Prostate gland (tissue), 2 donors: Measurements from ENCODE around the gene DSTN. TPM values are rescaled to one million over a fixed set of nuclear protein-coding genes. Genes with fewer than 3 reads are reported as not detected.

Experiments
- DNase-seq: peaks from one replicate; pipeline ENCODE4 v3.0.0-alpha.2; 2019; ENCODE audit warnings: low spot score
- H3K27ac ChIP-seq, 2 donors: fragments of 200-600 bp; sonication (generic); 2 replicates each; pipeline ENCODE4 v1.5.1; 2017 to 2019
- H3K27me3 ChIP-seq: fragments of 200-600 bp; sonication (generic); replicated peaks from 2 replicates; pipeline ENCODE4 v1.5.1; 2019; ENCODE audit not compliant: insufficient read depth
- H3K36me3 ChIP-seq, 2 donors: fragments of 200-600 bp; sonication (generic); 1 replicate in 1 of 2; 2 replicates in 1 of 2; pipeline versions ENCODE4 v1.5.1 to v1.8.1; 2017 to 2019
- H3K4me1 ChIP-seq: fragments of 200-600 bp; sonication (generic); replicated peaks from 2 replicates; pipeline ENCODE4 v1.5.1; 2019
- H3K4me3 ChIP-seq, 2 donors: fragments of 200-600 bp; sonication (generic); 2 replicates each; pipeline ENCODE4 v1.5.1; 2017 to 2019
- H3K9me3 ChIP-seq: fragments of 200-600 bp; sonication (generic); 2 replicates; pipeline ENCODE4 v1.5.1; 2017
- CTCF ChIP-seq, 4 experiments: fragments of 200-600 bp in 2 of 4; fragments of 450-650 bp in 2 of 4; sonication (generic) in 2 of 4; IDR thresholded peaks; 1 replicate in 3 of 4; 2 replicates in 1 of 4; pipeline ENCODE4 v1.5.1; 2016 to 2019; ENCODE audit warnings: antibody characterized with exemption in 4 of 4, mild to moderate bottlenecking in 2 of 4, moderate library complexity in 2 of 4
- POLR2A ChIP-seq: fragments of 450-650 bp; IDR thresholded peaks from one replicate; pipeline ENCODE4 v1.6.1; 2016; ENCODE audit warnings: antibody characterized with exemption, mild to moderate bottlenecking
- POLR2AphosphoS5 ChIP-seq: sonication (generic); formaldehyde crosslinking; IDR thresholded peaks from one replicate; pipeline ENCODE4 v1.6.1; 2017; ENCODE audit warnings: antibody characterized with exemption
- WGBS: methylation state at CpG from one replicate; pipeline ENCODE4 v1.1.5; 2018; 5-methylcytosine and 5-hydroxymethylcytosine counted together
- intact Hi-C: fragments of 100-400 bp; cut with DNase I; formaldehyde crosslinking; loops from one replicate; pipeline ENCODE4 v1.14.2; 2022
- total RNA-seq, 2 donors: library from RNA; depleted of rRNA; stranded (reverse); fragments of >200 nt; gene quantifications; one replicate each; pipeline ENCODE4 v1.1.0, GENCODE V29; 2016

Gene DSTN
- total RNA-seq, 2 donors from 2014 or later, result 284 to 559 TPM

DNA sequence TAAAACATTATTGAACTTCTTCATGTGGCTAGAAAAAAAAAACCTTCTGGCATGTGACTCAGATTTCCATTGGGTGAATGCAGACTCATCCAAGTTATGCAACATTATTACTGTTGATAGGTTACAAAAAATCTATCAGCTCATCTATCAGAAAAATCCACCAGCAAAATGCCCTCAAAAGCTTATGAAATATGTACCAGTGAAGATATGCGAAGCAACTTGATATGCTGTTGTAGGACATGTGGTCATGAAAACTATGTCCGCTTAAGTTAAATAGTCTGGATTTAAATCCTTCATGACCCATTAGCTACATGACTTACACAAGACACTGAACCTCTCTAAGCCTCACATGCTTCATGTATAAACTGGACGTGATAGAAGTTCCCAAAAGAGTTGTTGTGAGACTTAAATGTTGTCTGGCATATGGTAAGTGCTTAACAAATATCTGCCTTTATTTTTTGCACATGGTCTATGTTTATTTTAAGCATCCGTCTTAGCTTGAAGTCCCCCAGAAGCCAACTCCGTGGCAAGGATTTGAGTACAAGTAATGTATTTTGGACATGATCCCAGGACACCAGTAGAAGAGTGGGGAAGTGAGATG is 26.2 kb upstream of the DSTN start:
- no peak for DNase-seq

DNA sequence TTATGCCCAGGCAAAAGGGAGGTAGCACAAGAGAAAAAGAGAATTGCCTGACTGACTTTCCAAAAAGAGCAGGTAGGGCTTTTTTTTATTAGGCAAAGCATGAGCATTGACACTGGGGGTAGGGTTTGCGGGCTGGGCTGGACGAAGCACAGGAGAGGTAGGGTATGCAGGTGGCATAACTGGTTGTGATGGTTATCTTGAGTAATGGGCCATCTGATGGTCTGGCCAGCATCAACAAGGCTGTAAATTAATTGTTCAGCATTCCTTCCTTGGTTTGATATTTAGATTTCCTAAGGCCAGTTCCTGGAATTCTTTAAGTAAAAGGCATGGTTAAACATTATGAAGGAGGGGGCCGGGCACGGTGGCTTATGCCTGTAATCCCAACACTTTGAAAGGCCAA is 24.7 kb upstream of the DSTN start:
- 46% methylated on average over 4 of the region's 4 CpGs for WGBS
- Histone ChIP-seq H3K4me1 (no peaks in the 10 kb centered on the region), H3K4me3 (no peak overlapping the region), H3K27me3 (no peaks in the 10 kb centered on the region), H3K27ac (no peak overlapping the region), H3K36me3 (no peaks in the 10 kb centered on the region), H3K9me3 (no peaks in the 10 kb centered on the region)
- DNase-seq, result no peak
- no peak for TF ChIP-seq POLR2A
- no peak for TF ChIP-seq CTCF (IDR thresholded peaks at IDR 0.05)
- TF ChIP-seq POLR2AphosphoS5, result no peak
- intact Hi-C loops, result no loop called here

More for the DNA sequence above, 26.2 kb upstream of the DSTN start:
- Histone ChIP-seq H3K36me3 (no peaks in the 10 kb centered on the region), H3K27ac (peak overlapping the region; percentile 4), H3K4me3 (no peak overlapping the region), H3K9me3 (no peaks in the 10 kb centered on the region), H3K27me3 (no peaks in the 10 kb centered on the region), H3K4me1 (no peaks in the 10 kb centered on the region)
- TF ChIP-seq POLR2AphosphoS5, result no peak
- TF ChIP-seq CTCF (IDR thresholded peaks at IDR 0.05), result no peak
- TF ChIP-seq POLR2A, result no peak
- WGBS, result 45% methylated on average over 5 of the region's 5 CpGs
- intact Hi-C loops, result no loop called here

- WGBS, result 69% methylated on average over 4 of the region's 4 CpGs
- TF ChIP-seq CTCF (IDR thresholded peaks at IDR 0.05) (no peak), POLR2A (no peak), POLR2AphosphoS5 (no peak)
- no peaks in the 10 kb centered on the region for H3K27me3 ChIP-seq
- no peaks in the 10 kb centered on the region for H3K4me1 ChIP-seq
- no peak for DNase-seq
- no peaks in the 10 kb centered on the region for H3K9me3 ChIP-seq
- H3K36me3 ChIP-seq, result no peaks in the 10 kb centered on the region
- H3K4me3 ChIP-seq, result no peak overlapping the region
- intact Hi-C loops, result no loop called here
- H3K27ac ChIP-seq, result no peak overlapping the region
Observed at GRCh38 chr20:17549131-17549530, 20.7 kb upstream of the DSTN start.

GRCh38 chr20:17555106-17555505 is 14.8 kb upstream of the DSTN start:
- H3K27me3 ChIP-seq, result no peaks in the 10 kb centered on the region
- H3K36me3 ChIP-seq, result no peaks in the 10 kb centered on the region
- peaks cover 14% of the 10 kb centered on the region for H3K4me1 ChIP-seq
- 84% methylated on average over 3 of the region's 3 CpGs for WGBS
- no peaks in the 10 kb centered on the region for H3K9me3 ChIP-seq
- no peak for DNase-seq
- no peak for TF ChIP-seq POLR2AphosphoS5
- TF ChIP-seq CTCF (IDR thresholded peaks at IDR 0.05), result no peak
- TF ChIP-seq POLR2A, result no peak
- intact Hi-C loops, result no loop called here
- no peak overlapping the region for H3K27ac ChIP-seq
- no peak overlapping the region for H3K4me3 ChIP-seq
